LoVo (cell line): ENCODE results near the gene RBP3.

Source experiments
- DNase-seq: peaks from one replicate; pipeline ENCODE4 v3.0.0-alpha.2; 2016; ENCODE audit warnings: low spot score

Gene RBP3

DNA sequence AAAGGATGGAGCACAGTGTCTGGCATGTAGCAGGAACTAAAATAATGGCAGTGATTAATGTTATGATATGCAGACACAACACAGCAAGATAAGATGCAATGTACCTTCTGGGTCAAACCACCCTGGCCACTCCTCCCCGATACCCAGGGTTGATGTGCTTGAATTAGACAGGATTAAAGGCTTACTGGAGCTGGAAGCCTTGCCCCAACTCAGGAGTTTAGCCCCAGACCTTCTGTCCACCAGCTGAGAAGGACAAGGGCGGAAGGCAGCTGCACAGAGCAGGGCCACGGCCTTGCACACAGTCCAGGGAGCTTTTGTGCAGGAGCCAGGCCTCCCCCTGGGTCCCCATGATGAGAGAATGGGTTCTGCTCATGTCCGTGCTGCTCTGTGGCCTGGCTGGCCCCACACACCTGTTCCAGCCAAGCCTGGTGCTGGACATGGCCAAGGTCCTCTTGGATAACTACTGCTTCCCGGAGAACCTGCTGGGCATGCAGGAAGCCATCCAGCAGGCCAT lies at the start of gene RBP3:
Gene RBP3 (plus strand): TSS at position 226 of the 514 bp plus-strand sequence. CDS start 122 bp downstream, at position 348.
- no peak for DNase-seq

DNA sequence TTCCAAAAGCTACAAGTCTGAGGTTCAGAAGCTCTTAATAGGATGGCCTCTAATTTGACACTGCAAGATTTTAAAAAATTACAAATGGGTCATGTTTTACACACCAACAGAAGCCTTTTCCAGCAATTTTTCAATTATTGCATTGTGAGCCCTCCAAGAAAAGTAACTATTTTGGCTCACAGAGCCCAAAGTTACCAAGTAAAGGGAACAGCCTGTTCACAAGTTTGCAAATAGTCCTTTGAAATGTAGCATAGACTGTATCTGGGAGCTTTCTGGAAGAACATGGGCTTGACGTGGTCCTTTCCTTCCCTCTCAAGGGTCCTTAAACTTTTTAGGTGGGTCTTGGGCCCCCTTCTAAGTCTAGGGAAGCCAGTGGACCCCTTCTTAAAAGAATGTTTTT lies 49.4 kb upstream of the RBP3 start:
- DNase-seq, result no peak

DNA sequence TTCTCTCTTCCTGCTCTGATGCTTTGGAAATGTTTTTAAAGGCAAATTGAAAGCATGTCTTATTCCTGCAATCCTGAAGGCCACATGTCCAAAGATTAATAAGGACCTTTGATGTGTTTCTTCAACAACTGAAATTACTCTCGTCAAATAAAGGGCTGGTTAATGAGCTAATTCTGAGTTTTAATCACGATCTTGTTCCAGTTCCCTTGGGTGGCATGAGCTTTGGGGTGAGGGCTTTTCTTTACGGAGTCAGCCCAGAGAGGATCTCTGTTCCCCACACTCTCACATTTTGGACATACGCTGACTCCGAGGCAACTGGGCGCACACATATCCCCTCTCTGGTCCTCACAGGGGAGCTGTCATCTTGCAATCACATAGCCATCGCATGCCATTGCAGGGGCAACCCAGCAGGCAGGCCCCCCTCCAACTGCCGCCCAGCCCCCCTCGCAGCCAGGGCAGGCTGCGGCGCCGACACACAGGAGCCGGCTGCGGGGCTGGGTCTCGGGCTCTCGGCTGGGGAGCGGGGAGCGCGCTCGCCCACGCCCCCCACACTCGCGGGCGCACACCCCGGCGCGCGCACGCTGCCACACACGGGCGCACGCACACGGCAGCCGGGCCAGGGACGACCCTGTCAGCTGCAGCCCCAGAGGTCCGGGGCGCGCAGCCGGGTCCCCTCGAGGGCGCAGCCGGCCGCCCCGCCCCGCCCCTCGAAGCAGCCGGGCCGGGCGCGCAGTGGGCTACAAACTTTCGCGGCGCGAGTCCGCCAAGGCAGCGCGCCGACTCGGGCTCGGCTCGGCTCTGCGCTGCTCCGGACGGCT lies 48.3 kb upstream of the RBP3 start, which contains the start of gene GDF10:
Gene GDF10 (plus strand): TSS at position 587 of the 818 bp plus-strand sequence. CDS start 455 bp downstream, outside the sequence.
- DNase-seq, result no peak

DNA sequence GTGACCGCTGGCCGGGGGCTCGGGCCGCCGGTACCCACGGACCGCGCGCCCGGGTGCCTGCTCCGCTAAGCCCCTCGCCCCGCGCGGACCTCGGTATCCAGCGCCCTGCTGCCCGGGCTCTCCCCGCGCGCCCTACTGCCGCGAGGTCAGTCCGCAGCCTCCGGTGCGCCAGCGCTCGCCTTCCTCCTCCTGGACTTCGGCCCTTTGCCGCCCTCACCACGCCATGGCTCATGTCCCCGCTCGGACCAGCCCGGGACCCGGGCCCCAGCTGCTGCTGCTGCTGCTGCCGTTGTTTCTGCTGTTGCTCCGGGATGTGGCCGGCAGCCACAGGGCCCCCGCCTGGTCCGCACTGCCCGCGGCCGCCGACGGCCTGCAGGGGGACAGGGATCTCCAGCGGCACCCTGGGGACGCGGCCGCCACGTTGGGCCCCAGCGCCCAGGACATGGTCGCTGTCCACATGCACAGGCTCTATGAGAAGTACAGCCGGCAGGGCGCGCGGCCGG lies 47.7 kb upstream of the RBP3 start:
- no peak for DNase-seq

DNA sequence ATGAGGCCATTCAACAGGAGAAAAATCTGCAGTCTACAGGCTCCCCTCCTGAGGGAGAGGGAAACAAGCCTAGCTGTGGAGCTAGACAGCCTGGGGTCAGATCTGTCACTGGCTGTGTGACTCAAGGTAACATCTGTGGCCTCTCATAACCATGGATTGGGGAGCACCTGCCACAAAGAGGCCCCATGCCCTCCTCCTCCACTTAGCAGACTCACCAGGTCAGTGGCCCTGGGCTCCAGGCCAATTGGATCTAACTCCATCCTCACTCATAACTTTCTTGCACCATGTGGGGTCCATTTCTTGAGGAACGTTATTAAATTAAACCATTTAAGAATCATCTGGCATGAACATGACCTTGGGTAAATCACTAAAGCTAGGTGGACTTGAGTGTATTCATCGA lies 46.3 kb upstream of the RBP3 start:
- no peak for DNase-seq

DNA sequence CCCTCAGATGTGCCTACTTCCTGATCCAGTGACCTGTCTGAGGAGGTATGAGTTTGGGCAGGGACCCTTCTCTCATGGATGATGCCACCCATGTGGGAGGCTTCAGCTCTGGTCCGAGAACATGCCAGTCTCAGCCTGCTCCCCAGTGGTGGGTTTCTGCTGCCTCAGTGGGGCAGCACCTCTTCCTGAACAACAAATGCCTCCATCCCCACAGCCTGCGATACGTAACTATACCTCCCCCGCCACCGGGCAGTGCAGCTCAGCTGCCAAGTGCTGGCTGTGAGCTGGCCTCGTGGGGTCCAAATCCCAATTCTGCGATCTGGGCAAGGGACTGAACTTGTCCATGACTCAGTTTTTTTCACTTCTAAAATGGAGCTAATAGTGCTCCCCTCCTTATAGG lies 45.1 kb upstream of the RBP3 start:
- no peak for DNase-seq

DNA sequence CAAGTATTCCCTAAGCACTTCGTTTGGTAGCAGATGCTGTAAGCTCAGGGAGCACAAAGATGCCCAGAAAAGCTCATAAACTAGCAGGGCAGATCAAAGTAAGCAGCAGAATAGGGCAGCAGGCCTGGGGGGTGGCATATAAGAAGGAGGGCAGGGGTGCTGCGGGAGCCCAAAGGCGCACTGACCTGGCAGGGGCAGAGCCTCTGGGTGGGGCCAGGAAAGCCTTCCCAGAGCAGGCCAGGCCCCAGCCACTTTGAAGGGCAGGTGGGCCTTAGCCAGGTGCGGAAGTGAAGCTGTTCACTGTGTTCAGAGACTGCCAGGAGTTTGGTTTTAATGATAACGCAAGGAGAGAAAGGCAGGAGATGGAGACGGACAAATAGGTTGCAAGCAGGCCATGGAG lies 44.3 kb upstream of the RBP3 start:
- DNase-seq, result no peak

DNA sequence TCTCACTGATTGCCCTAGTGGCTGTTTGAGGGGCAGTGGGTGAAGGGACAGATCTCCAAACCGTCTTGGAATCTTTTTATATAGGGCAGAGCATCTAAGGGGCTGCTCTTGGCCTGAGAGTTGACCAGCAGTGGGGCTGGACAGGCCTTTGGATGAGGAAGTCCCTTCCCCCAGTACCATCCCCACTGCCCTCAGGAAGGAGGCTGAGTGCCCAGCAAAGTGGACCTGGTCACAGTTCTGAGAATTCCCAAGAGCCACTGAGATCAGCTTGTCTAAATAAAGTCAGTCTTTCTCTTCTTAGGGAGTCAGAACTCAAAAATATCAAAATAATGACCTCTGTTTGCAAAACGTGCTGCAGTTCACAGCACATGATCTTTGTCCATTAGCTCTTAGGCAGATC lies 42.6 kb upstream of the RBP3 start:
- DNase-seq, result no peak

DNA sequence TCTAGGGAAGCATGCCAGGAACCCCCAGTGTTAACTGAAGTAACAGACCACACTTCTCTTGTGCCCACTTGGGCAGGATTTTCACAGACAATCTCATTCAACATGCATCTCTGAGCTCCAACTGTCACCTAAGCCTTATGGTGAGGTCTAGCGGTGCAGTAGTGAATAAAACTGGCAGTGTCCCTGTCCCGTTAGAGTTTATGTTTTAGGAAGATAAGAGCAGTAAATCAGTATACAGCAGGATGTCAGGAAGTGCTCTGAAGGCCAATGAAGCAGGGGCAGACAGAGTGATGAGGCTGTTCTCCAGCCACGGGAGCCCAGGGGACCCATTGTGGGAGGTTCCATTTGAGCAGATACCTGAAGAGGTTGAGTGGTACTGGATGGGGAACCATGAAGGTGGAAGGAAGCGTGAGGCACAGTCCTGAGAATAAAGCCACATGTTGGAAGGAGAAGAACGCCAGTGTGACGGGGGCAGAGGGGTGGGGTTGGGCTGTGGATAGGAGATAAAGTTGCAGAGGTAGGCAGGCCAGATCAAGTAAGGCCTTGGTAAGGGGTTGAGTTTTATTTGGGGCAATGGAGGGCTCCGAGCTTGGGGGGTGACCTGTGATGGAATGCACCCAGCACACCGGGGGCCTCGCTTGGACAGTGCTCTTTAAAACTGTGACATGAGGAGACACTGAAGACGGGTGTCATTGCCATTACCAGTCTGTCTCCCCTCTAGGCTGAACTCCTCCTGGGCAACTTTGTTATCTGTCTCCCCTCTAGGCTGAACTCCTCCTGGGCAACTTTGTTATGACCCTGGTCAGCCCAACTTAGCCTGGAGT lies 41.6 kb upstream of the RBP3 start:
- DNase-seq, result no peak

DNA sequence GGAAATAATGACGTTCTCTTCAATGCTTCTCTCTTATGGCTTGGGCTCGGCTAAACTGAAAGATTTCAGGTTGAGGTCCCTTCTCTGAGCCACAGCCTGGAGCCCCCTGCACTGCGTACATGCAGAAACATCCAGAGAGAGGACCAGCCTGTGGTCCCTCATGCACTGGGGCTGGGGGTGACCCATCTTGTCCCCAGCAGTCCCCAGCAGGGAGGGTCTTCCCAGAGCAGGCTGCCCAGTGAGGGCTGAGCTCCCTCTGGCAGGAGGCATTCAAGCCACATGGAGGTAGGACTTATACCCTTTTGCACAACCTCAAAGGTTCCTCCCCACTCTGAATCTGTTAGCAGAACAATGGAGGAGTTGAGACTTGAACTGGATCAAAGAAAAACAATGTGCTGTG lies 40.8 kb upstream of the RBP3 start:
- DNase-seq, result no peak

DNA sequence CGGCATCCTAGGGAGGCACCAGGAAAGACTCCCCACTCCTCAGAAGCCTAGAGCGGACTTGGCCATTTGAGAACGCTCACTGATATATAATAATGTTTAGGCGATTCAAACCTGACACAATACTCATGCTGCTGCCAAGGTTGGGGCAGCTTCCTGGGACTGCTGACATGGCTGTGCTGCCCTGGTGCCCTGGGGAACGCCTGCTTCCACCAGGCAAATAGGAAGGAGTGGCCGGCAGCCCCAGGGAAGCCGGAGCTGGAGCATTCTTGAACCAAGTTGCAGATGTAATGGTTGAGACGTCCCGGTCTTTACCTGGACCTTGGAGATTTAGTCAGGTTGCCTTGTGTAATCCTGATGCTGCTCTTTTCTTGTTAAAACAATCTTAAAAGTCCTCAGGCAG lies 39.4 kb upstream of the RBP3 start:
- no peak for DNase-seq

DNA sequence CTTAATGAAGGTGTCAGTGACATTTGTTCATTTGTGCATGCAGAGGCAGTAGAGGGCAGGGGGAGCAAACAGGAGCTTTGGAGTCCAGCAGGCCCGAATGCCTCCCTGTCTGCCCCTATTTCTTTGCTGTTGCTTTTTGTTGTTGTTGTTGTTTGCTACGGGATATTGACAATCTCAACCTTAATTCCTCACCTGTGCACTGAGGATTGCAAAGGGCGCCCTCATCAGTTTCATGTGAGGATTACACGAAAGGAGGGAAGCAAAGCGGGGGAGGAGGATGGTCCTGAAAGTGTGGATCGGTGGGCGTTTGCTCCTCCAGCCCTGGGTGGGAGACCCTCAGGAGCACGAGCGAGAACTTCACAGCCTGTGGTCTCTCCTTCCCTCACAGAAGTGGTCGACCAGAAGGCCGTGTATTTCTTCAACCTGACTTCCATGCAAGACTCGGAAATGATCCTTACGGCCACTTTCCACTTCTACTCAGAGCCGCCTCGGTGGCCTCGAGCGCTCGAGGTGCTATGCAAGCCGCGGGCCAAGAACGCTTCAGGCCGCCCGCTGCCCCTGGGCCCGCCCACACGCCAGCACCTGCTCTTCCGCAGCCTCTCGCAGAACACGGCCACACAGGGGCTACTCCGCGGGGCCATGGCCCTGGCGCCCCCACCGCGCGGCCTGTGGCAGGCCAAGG lies 38.6 kb upstream of the RBP3 start:
- no peak for DNase-seq

DNA sequence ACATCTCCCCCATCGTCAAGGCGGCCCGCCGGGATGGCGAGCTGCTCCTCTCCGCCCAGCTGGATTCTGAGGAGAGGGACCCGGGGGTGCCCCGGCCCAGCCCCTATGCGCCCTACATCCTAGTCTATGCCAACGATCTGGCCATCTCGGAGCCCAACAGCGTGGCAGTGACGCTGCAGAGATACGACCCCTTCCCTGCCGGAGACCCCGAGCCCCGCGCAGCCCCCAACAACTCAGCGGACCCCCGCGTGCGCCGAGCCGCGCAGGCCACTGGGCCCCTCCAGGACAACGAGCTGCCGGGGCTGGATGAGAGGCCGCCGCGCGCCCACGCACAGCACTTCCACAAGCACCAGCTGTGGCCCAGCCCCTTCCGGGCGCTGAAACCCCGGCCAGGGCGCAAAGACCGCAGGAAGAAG lies 38.1 kb upstream of the RBP3 start:
- DNase-seq, result no peak

DNA sequence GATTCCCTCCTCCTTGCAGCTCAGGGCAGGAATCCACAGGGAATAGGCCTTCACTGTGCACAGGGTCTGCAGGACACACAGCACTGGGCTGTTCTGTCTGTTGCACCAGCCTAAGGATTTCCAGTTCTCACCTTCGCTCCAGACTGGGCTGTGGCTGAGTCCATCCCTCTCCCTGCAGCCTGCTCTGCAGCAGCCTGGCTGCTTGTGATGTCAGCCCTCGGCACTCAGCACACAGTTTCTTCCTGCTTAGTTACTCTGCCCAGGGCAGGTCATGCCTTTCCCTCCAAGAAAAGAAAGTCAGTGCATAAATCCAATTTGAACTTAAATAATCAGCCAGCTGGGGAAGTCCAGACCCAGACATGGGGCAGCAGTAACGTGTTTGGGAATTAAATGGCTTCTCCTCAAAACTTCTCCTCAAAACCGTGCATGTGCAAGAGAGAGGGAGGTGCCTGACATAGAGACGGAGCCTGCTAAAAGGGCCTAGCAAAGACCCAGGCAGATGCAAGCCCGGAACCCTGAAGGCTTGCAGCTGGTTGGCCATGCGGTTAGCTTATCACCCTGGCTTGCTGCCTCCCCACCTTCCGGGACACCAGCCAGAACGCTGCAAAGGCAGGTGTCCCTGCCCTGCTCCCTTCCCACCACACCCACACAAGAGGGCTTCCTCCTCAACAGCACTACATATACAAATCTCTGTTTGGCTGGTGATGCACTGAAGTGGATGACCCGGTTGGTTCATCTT lies 36.8 kb upstream of the RBP3 start:
- DNase-seq, result no peak

DNA sequence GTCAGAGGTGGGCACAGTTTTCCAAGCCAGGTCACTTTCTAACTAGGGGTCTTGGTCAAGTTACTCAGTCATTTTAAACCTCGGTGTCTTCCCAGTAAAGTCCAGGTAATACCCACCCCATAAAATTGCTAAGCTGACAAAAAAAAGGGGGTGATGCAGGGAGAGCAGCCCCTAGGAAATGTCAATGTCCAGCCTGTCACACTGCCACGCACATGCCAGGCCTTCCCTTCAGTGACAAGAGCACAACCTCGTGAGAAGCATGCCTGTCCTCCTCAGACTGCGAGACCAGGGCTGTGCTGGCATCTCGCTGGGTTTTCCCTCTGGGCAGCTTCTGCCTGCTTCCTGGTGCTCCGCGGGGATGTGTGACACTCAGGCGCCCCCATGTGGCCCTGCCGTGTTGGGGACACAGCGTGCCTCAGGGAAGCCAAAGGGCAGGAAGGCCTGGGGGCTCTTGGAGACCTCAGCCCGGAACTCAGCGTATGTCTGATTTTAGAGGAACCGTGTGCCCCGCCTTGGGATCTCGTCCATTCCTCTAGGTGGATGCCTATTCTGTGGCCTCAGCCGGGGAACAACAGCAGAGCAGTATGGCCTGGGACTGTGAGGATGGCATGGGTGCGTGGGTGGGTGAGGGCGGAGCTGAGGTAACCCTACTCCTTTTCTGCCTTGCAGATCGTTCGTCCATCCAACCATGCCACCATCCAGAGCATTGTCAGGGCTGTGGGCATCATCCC lies 36.1 kb upstream of the RBP3 start:
- peak; percentile 71 for DNase-seq

DNA sequence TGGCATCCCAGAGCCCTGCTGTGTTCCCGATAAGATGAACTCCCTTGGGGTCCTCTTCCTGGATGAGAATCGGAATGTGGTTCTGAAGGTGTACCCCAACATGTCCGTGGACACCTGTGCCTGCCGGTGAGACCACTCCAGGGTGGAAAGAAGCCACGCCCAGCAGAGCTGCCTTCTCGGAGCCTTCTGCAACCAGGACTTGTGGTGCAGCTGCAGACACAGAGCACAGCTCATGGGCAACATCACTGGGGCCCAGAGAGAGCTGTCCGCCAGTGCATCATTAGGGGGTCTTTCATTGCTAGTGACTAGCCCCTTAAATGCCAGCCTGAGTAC lies 35.5 kb upstream of the RBP3 start:
- DNase-seq, result no peak

DNA sequence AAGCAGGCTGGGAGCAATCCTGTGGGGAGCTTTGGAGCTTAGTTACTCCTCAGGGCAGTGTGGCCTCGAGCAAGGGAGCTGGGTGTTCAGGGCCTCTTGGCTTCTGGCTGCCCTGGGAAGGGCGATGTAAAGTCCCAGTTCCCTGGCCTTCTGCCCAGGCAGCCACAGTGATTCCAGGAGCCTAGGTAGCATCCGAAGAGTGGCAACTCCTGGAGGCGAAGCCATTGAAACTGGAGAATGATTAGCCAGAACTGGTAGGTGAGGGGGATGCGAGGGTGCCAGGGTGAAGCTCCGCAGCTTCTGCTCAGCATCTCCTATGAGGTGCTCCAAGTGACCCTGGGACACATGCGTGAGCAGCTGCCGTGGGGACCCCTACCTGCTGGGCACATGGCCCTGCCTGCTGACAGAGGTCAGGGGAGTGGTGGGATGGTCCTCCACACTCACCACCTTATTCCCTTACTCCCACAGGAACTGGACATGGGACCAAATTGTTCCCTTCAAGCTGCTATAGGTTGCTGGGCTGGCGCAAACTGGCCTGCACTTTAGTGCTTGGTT lies 33.7 kb upstream of the RBP3 start:
- no peak for DNase-seq

DNA sequence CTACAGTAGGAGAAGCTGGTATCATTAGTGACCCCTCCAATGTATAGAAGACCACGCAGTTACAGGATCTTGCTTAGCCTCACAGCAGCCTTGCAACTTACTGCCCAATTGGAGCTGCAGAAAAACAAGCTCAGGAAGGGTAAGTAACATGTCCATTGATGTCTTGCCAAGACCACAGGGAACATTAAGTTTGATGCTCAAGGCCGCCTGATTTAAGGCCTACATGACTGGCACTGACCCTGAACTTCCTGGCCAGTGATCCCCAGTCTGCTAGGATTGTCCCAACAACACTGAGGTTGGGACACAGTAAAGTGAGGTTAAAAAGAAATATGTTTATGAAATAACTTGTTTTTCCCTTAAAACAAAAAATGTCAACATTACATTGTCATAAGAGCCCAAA lies 32.7 kb upstream of the RBP3 start:
- DNase-seq, result no peak

DNA sequence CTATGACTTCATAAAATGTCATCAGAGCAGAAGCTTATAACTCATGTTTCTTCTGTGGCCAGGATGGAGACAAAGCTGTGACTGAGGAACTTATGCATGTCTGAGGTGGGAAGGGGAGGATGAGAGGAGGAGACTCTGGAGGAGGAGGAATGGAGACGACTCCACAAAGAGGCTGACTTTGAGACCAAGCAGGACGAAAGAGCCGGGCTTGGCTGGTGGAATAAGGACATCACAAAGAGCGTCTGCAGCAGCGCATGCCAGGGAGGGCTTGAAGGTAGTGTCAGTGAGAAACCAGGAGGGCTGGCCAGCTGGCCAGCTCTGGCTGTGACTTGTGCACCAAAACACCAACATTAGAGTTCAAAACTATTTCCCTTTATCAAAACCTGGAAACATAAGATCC lies 32.0 kb upstream of the RBP3 start:
- DNase-seq, result no peak

DNA sequence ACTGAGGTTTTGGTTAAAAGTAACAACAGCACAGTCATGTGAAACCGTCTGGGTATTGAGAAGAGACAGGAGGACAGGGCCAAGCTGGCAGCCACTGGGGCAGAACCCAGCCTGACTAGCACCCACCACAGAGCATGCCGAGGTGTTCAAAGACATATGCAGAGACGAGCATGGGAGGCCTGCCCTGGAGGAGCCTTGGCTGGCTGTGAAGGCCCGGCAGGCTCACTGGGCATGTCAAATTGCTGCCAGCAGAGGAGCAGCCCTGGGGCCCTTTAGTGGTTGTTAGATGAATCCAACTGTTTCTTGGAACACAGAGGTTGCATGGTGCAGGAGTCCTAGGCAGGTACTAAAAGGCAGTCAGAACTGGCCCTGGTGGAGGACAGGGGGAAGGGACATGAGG lies 30.9 kb upstream of the RBP3 start:
- DNase-seq, result no peak

DNA sequence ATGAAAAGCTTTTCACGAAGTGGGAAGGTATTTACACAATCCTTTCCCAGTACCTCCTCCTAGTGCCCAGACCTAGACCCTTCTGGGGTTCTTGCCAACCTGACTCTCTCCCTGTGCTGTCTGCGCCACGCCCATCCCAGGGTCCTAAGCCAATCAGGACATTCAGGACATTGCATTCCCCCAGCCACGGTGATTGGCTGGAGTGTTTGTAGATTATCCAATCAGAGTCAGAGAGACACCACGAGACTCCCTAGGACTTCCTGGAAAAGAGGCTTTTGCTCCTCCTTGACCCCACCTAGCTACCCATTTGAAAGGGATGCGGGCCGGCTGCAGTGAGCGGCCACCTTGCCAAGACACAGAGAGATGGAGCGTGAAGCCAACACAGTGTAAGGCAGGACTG lies 29.5 kb upstream of the RBP3 start:
- no peak for DNase-seq
